IMR-90 (cell line): ENCODE measurements around the gene FAM186B. TPM values are rescaled to one million over a fixed set of nuclear protein-coding genes. Genes with fewer than 3 reads are reported as not detected.

ENCODE experiments used
- ATAC-seq: fragments of 200-7000 bp; cut with Tn5 transposase; 2 replicates; pipeline ENCODE4 v1.9.1; 2020; ENCODE audit warnings: low read depth, mild to moderate bottlenecking, moderate library complexity
- BruUV-seq: library from RNA; stranded (reverse); fragments of 400-500 nt; replicated peaks from 2 replicates; lab custom pipeline; 2021; lab: Mats Ljungman, UMichigan
- CTCF ChIA-PET: fragments of 300-600 bp; formaldehyde crosslinking; extraction: SDS; loops from one replicate; lab custom pipeline; 2021; ENCODE audit warnings: antibody characterized with exemption; lab: Yijun Ruan, JAX
- POLR2A ChIA-PET: fragments of 300-600 bp; sonication (Branson Sonifier 250); formaldehyde crosslinking; loops from one replicate; lab custom pipeline; 2022; ENCODE audit warnings: antibody characterized with exemption; ENCODE audit not compliant: unreplicated experiment; lab: Charles Lee
- DNase-seq: peaks from one replicate; pipeline ENCODE4 v3.0.0; 2013
- H2AFZ ChIP-seq: replicated peaks from 2 replicates; pipeline ENCODE3; 2013; ENCODE audit warnings: low read length, mild to moderate bottlenecking; ENCODE audit not compliant: poor library complexity
- H2AK5ac ChIP-seq: 2 replicates; pipeline ENCODE4 v1.6.1; 2013; ENCODE audit warnings: low read depth, low read length, inconsistent platforms
- H2AK9ac ChIP-seq: replicated peaks from 2 replicates; pipeline ENCODE3; 2013; ENCODE audit warnings: mild to moderate bottlenecking, low read depth, low read length, moderate library complexity; ENCODE audit not compliant: poor library complexity
- H2BK120ac ChIP-seq: 2 replicates; pipeline ENCODE4 v1.6.1; 2013; ENCODE audit warnings: low read depth, low read length, inconsistent platforms
- H2BK15ac ChIP-seq: 3 replicates; pipeline ENCODE4 v1.6.1; 2013; ENCODE audit warnings: low read depth, low read length, inconsistent platforms
- H2BK20ac ChIP-seq: 2 replicates; pipeline ENCODE4 v1.6.1; 2013; ENCODE audit warnings: low read depth, mild to moderate bottlenecking, inconsistent platforms, low read length, moderate library complexity
- H2BK5ac ChIP-seq: 2 replicates; pipeline ENCODE4 v1.6.1; 2013; ENCODE audit warnings: mild to moderate bottlenecking, low read depth, low read length, inconsistent platforms; ENCODE audit not compliant: poor library complexity, severe bottlenecking
- H3K14ac ChIP-seq: replicated peaks from 2 replicates; pipeline ENCODE4 v1.6.1; 2013; ENCODE audit warnings: low read depth, low read length, inconsistent platforms
- H3K18ac ChIP-seq: 2 replicates; pipeline ENCODE4 v1.6.1; 2013; ENCODE audit warnings: low read depth, low read length, control low read depth
- H3K23ac ChIP-seq: 2 replicates; pipeline ENCODE4 v1.6.1; 2013; ENCODE audit warnings: low read depth, low read length, inconsistent platforms
- H3K27ac ChIP-seq: 2 replicates; pipeline ENCODE4 v1.5.1; 2013; ENCODE audit warnings: mild to moderate bottlenecking, control low read depth, low read length; ENCODE audit not compliant: insufficient read depth
- H3K27me3 ChIP-seq: 2 replicates; pipeline ENCODE4 v1.6.1; 2013; ENCODE audit warnings: low read length; ENCODE audit not compliant: control insufficient read depth, insufficient read depth
- H3K36me3 ChIP-seq: 2 replicates; pipeline ENCODE4 v1.6.1; 2013; ENCODE audit warnings: low read length, mixed read lengths; ENCODE audit not compliant: control insufficient read depth, insufficient read depth
- H3K4ac ChIP-seq: 2 replicates; pipeline ENCODE4 v1.6.1; 2013; ENCODE audit warnings: low read depth, low read length, inconsistent platforms
- H3K4me1 ChIP-seq: 2 replicates; pipeline ENCODE4 v1.6.1; 2013; ENCODE audit warnings: low read length, mixed read lengths; ENCODE audit not compliant: control insufficient read depth, insufficient read depth
- H3K4me2 ChIP-seq: 2 replicates; pipeline ENCODE4 v1.6.1; 2013; ENCODE audit warnings: low read depth, mild to moderate bottlenecking, control low read depth, low read length, moderate library complexity
- H3K4me3 ChIP-seq: 2 replicates; pipeline ENCODE4 v1.5.1; 2013; ENCODE audit warnings: low read depth, mild to moderate bottlenecking, control low read depth, low read length, moderate library complexity; ENCODE audit not compliant: insufficient read depth
- H3K56ac ChIP-seq: 2 replicates; pipeline ENCODE4 v1.6.1; 2013; ENCODE audit warnings: low read length, inconsistent platforms; ENCODE audit not compliant: insufficient read depth; ENCODE audit errors: extremely low read depth
- H3K79me1 ChIP-seq, 2 experiments: 2 replicates each; pipeline ENCODE4 v1.6.1; 2013; ENCODE audit warnings: low read length in 2 of 2, inconsistent platforms in 1 of 2, low read depth in 1 of 2
- H3K9ac ChIP-seq: 2 replicates; pipeline ENCODE4 v1.6.1; 2013; ENCODE audit warnings: low read depth, low read length, control low read depth
- H3K9me1 ChIP-seq: 2 replicates; pipeline ENCODE4 v1.6.1; 2013; ENCODE audit warnings: low read length, inconsistent platforms; ENCODE audit not compliant: insufficient read depth
- H3K9me3 ChIP-seq: 2 replicates; pipeline ENCODE4 v1.6.1; 2013; ENCODE audit warnings: low read length; ENCODE audit not compliant: control insufficient read depth, insufficient read depth
- H4K20me1 ChIP-seq: 2 replicates; pipeline ENCODE4 v1.6.1; 2013; ENCODE audit warnings: low read length, inconsistent platforms; ENCODE audit not compliant: insufficient read depth
- H4K5ac ChIP-seq: 2 replicates; pipeline ENCODE4 v1.6.1; 2013; ENCODE audit warnings: mild to moderate bottlenecking, low read depth, low read length, control low read depth
- H4K8ac ChIP-seq, 2 experiments: 2 replicates each; pipeline ENCODE4 v1.6.1; 2013; ENCODE audit warnings: low read depth in 2 of 2, low read length in 2 of 2, control low read depth in 1 of 2, inconsistent platforms in 1 of 2
- H4K91ac ChIP-seq: 2 replicates; pipeline ENCODE4 v1.6.1; 2013; ENCODE audit warnings: low read depth, low read length, inconsistent platforms; ENCODE audit not compliant: insufficient read depth
- CEBPB ChIP-seq: IDR thresholded peaks from 2 replicates; pipeline ENCODE4 v1.6.1; 2012; ENCODE audit warnings: low read depth, low read length, improper control_type of control experiment
- CHD1 ChIP-seq: IDR thresholded peaks from 2 replicates; pipeline ENCODE4 v1.6.1; 2012; ENCODE audit warnings: low read depth, low read length, improper control_type of control experiment
- FOS ChIP-seq: fragments of 150-350 bp; IDR thresholded peaks from 2 replicates; pipeline ENCODE4 v1.6.1; 2016; ENCODE audit warnings: low read depth, low read length
- NFE2L2 ChIP-seq: fragments of 150-350 bp; IDR thresholded peaks from 2 replicates; pipeline ENCODE4 v1.6.1; 2016; ENCODE audit warnings: low read depth, mild to moderate bottlenecking, low read length
- POLR2A ChIP-seq: IDR thresholded peaks from 2 replicates; pipeline ENCODE4 v1.6.1; 2012; ENCODE audit warnings: mild to moderate bottlenecking, low read depth, low read length
- RCOR1 ChIP-seq: IDR thresholded peaks from 2 replicates; pipeline ENCODE4 v1.6.1; 2012; ENCODE audit warnings: mild to moderate bottlenecking, low read length, improper control_type of control experiment; ENCODE audit not compliant: insufficient replicate concordance
- RFX5 ChIP-seq: IDR thresholded peaks from 2 replicates; pipeline ENCODE4 v1.8.0; 2012; ENCODE audit warnings: low read depth, mild to moderate bottlenecking, low read length, moderate library complexity
- WGBS, 2 experiments: methylation state at CpG; one replicate each; pipeline versions ENCODE4 v1.1.5 to v1.1.7; 2013; ENCODE audit warnings: missing lambda C conversion rate in 2 of 2; ENCODE audit not compliant: insufficient read length in 1 of 2; ENCODE audit errors: extremely low coverage in 2 of 2; 5-methylcytosine and 5-hydroxymethylcytosine counted together
- dilution Hi-C: fragments of 300-500 bp; cut with HindIII; formaldehyde crosslinking; loops from one replicate; pipeline ENCODE4 v1.14.3; 2018; ENCODE audit warnings: low sequenced_read_pairs; ENCODE audit not compliant: unreplicated experiment
- in situ Hi-C: fragments of 300-500 bp; cut with MboI; formaldehyde crosslinking; loops from 3 replicates; pipeline ENCODE4 v1.14.3; 2019; ENCODE audit warnings: low sequenced_read_pairs, inconsistent platforms, mixed read lengths
- intact Hi-C: fragments of 100-400 bp; cut with micrococcal nuclease; formaldehyde crosslinking; loops from 2 replicates; pipeline ENCODE4 v1.10.0; 2022
- polyA plus RNA-seq, 3 experiments: library from polyadenylated mRNA; depleted of rRNA; stranded (reverse); fragments of >200 nt; gene quantifications; 2 replicates each; pipeline ENCODE4 v1.2.3, GENCODE V29; 2012; ENCODE audit warnings: low replicate concordance in 1 of 3
- total RNA-seq: library from RNA; depleted of rRNA; stranded (reverse); fragments of >200 nt; gene quantifications from 2 replicates; pipeline ENCODE4 v1.2.3, GENCODE V29; 2012
- TF ChIP-seq, protein P1 (sequence below): conservative IDR thresholded peaks from 2 replicates; pipeline ENCODE4 v1.5.1; 2012; ENCODE audit warnings: mild to moderate bottlenecking, low read depth, low read length, improper control_type of control experiment

The FAM186B gene
- total and polyA plus RNA-seq, 2 of the 4 experiments (the other 2 are of a cell fraction), result 0.10 to 0.18 TPM

DNA sequence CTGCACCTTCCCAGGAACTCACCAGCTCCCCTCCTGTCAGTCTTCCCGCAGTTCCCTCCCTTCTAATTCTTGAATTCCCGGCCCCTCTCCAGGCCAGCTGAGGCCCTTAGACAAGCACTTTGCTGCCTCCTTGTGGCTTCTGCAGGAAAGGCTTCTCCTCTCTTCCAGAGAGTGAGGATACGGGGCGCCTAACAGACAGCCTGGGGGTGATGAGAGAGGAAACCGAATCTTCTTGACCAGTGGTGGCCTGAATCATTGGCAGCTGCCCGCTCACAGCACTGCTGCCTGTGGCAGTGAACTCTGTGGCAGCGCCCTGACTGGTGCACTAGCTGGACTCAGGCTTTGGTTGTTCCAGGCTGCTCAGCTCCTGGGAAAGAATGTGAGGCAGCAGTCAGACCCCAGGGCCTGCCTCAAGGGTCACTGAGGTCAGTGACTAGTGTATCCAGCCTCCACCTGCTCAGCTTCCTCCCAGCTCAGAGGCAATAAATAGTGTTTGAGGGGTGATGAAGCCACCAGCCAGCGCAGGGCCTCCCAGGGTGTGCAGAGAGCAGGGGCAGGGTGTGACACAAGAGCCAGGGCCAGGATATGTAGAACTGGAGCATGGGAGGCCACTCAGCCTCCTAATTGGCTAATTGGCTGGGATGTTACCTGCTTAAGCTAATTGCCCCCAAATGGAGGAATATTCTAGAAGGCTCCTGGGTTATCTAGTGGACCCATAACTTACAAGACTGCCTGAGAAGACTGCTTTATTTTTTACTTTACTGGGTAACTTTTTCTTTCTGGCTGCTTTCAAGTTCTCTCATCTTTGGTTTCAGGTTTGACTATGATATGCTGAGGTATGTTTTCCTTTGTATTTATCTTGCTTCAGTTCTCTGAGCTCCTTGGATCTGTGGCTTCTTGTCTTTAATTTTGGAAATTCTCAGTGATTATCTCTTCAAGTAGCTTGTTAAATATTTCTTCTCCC lies 24.6 kb downstream of the FAM186B start (continued):
- peak; percentile 49 for TF ChIP-seq RCOR1
- no peak for TF ChIP-seq POLR2A

DNA sequence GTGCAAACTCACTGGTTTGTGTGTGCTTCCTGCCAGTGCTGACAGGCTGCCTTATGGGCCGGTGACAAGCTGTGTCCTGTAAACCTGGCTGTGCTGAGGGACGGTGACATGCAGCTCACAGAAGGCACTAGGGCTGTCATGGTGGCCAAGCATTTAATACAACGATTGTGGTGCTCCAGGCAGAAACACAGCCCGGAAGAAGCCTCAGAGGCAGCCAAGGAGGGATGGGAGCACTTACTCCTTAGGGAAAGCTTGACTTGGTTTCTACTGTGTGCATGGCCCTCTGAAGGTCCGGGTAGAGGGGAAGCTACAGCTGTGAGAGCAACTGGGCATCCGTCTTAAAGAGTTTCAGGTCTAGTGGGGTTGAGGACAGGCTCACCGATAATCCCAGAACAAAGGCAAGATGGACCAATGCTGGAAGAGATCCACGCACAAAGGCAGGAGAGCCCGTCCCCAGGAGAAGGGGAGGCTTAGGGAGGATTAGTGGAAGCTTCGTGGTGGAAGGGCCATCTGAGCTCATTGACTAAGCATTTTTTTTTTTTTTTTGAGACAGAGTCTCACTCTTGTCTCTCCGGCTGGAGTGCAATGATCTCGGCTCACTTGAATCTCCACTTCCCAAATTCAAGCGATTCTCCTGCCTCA lies 26.8 kb downstream of the FAM186B start:
- Histone ChIP-seq H3K9me3 (no peaks in the 10 kb centered on the region), H3K14ac (no peak overlapping the region), H2BK5ac (no peak overlapping the region), H2AFZ (no peak overlapping the region), H3K9me1 (no peaks in the 10 kb centered on the region), H2BK20ac (no peak overlapping the region), H2BK15ac (no peak overlapping the region), H4K91ac (no peak overlapping the region), H3K18ac (no peak overlapping the region), H2AK5ac (no peak overlapping the region), H2BK120ac (no peak overlapping the region), H3K23ac (no peak overlapping the region), H4K8ac (no peak overlapping the region), H3K79me1 (peaks cover 0 to 12% of the 10 kb centered on the region in 2 experiments; a peak in 3 of 4 replicates), H3K4ac (no peak overlapping the region), H3K4me3 (no peak overlapping the region), H3K27ac (no peak overlapping the region), H3K56ac (no peak overlapping the region), H3K9ac (no peak overlapping the region), H2AK9ac (no peak overlapping the region), H3K27me3 (no peaks in the 10 kb centered on the region), H4K5ac (no peak overlapping the region), H3K36me3 (peaks cover under 1% of the 10 kb centered on the region), H3K4me2 (no peak overlapping the region), H4K20me1 (peaks cover 9% of the 10 kb centered on the region), H3K4me1 (peaks cover 2% of the 10 kb centered on the region; the same call in 1 of the 2 replicates)
- no TSS peak for BruUV-seq
- ChIA-PET CTCF (interaction anchor here (1.0 to 5.4 kb wide), 2 partner anchors 220 to 247 kb away, joined by 3 to 36 read pairs; no protein-coding TSS in a partner anchor), POLR2A (no interaction called here)
- intact Hi-C loops, result no loop called here
- ATAC-seq (no peak), DNase-seq (no peak)
- in situ Hi-C loops, result no loop called here
- WGBS, 2 experiments, result 90% methylated on average over 4 of the region's 13 CpGs; no CpG with 5 or more reads in 1 of the 2 experiments
- TF ChIP-seq FOS, result no peak
- TF ChIP-seq CEBPB, result no peak
- TF ChIP-seq CHD1, result no peak
- TF ChIP-seq, protein P1, sequence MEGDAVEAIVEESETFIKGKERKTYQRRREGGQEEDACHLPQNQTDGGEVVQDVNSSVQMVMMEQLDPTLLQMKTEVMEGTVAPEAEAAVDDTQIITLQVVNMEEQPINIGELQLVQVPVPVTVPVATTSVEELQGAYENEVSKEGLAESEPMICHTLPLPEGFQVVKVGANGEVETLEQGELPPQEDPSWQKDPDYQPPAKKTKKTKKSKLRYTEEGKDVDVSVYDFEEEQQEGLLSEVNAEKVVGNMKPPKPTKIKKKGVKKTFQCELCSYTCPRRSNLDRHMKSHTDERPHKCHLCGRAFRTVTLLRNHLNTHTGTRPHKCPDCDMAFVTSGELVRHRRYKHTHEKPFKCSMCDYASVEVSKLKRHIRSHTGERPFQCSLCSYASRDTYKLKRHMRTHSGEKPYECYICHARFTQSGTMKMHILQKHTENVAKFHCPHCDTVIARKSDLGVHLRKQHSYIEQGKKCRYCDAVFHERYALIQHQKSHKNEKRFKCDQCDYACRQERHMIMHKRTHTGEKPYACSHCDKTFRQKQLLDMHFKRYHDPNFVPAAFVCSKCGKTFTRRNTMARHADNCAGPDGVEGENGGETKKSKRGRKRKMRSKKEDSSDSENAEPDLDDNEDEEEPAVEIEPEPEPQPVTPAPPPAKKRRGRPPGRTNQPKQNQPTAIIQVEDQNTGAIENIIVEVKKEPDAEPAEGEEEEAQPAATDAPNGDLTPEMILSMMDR, result no peak
- TF ChIP-seq NFE2L2, result no peak
- TF ChIP-seq RFX5, result no peak
- dilution Hi-C loops, result no loop called here
